HEK293T (cell line): ENCODE data around the gene THAP4.

ENCODE experiments used
- ARNT ChIP-seq: fragments of 450-650 bp; IDR thresholded peaks from 2 replicates; pipeline ENCODE4 v1.6.1; 2017; ENCODE audit warnings: mild to moderate bottlenecking
- BHLHE40 ChIP-seq: fragments of 450-650 bp; IDR thresholded peaks from 2 replicates; pipeline ENCODE4 v1.6.1; 2016; ENCODE audit warnings: mild to moderate bottlenecking, moderate library complexity, borderline replicate concordance
- CTBP1 ChIP-seq: fragments of 450-650 bp; IDR thresholded peaks from 2 replicates; pipeline ENCODE4 v1.6.1; 2016; ENCODE audit warnings: borderline replicate concordance
- ELF4 ChIP-seq: fragments of 450-650 bp; IDR thresholded peaks from 2 replicates; pipeline ENCODE4 v1.6.1; 2017; ENCODE audit warnings: antibody characterized with exemption
- FOXA1 ChIP-seq: fragments of 450-650 bp; IDR thresholded peaks from 2 replicates; pipeline ENCODE4 v1.6.1; 2016; ENCODE audit warnings: mild to moderate bottlenecking
- FOXK2 ChIP-seq: fragments of 450-650 bp; IDR thresholded peaks from 2 replicates; pipeline ENCODE4 v1.6.1; 2016; ENCODE audit warnings: mild to moderate bottlenecking
- FOXM1 ChIP-seq: fragments of 450-650 bp; IDR thresholded peaks from 2 replicates; pipeline ENCODE4 v1.6.1; 2017; ENCODE audit warnings: mild to moderate bottlenecking, borderline replicate concordance
- HDGF ChIP-seq: fragments of 450-650 bp; IDR thresholded peaks from 2 replicates; pipeline ENCODE4 v1.6.1; 2017; ENCODE audit warnings: antibody characterized with exemption, borderline replicate concordance
- LEF1 ChIP-seq: fragments of 450-650 bp; IDR thresholded peaks from 2 replicates; pipeline ENCODE4 v1.6.1; 2017; ENCODE audit warnings: mild to moderate bottlenecking, borderline replicate concordance
- PKNOX1 ChIP-seq: fragments of 450-650 bp; IDR thresholded peaks from 2 replicates; pipeline ENCODE4 v1.6.1; 2016
- SP1 ChIP-seq: fragments of 450-650 bp; IDR thresholded peaks from 2 replicates; pipeline ENCODE4 v1.6.1; 2017
- SUZ12 ChIP-seq: fragments of 450-650 bp; IDR thresholded peaks from 2 replicates; pipeline ENCODE4 v1.6.1; 2016; ENCODE audit warnings: mild to moderate bottlenecking
- TARDBP ChIP-seq: fragments of 450-650 bp; IDR thresholded peaks from 2 replicates; pipeline ENCODE4 v1.6.1; 2016

- TF ChIP-seq CTBP1 = no peak
- TF ChIP-seq SUZ12 = no peak
- TF ChIP-seq FOXM1 = no peak
- TF ChIP-seq PKNOX1 = no peak
- no peak for TF ChIP-seq ELF4
- no peak for TF ChIP-seq BHLHE40
- no peak for TF ChIP-seq ARNT
- no peak for TF ChIP-seq TARDBP
- TF ChIP-seq HDGF = no peak
- no peak for TF ChIP-seq FOXA1
- no peak for TF ChIP-seq LEF1
- no peak for TF ChIP-seq SP1
- TF ChIP-seq FOXK2 = no peak
Observed at GRCh38 chr2:241629762-241630435, 7.1 kb downstream of the THAP4 start.
